Measurements from ENCODE around the gene IL21R. TPM values are rescaled to one million over a fixed set of nuclear protein-coding genes. Genes with fewer than 3 reads are reported as not detected.
"Not testable (repeated sequence)": the region's sequence is repeated elsewhere in the genome, so short reads cannot be mapped to it uniquely, and the experiment has no call there.

Gene IL21R
- total RNA-seq, 1 donor from 2014 or later, result 0.72 TPM

- DNase-seq (ENCODE audit: low spot score), result no peak
These were observed 988 bp upstream of the IL21R start for GRCh38 chr16:27400751-27401620.

- no peak for DNase-seq (ENCODE audit: low spot score)
These were observed 592 bp downstream of the IL21R start for GRCh38 chr16:27402569-27402963.

- no peak for DNase-seq (ENCODE audit: low spot score)
These were observed 1.1 kb downstream of the IL21R start for GRCh38 chr16:27402964-27403600.

GRCh38 chr16:27403601-27403992 lies 1.6 kb downstream of the IL21R start:
- no peak for DNase-seq (ENCODE audit: low spot score)

- DNase-seq (ENCODE audit: low spot score), result no peak
These were observed 2.3 kb downstream of the IL21R start for GRCh38 chr16:27404163-27404823.

GRCh38 chr16:27405546-27406451 lies 3.8 kb downstream of the IL21R start:
- no peak for DNase-seq (ENCODE audit: low spot score)

- DNase-seq (ENCODE audit: low spot score), result no peak
These were observed 4.6 kb downstream of the IL21R start for GRCh38 chr16:27406511-27407128.

GRCh38 chr16:27407133-27407532 lies 5.2 kb downstream of the IL21R start:
- no peak for DNase-seq (ENCODE audit: low spot score)

GRCh38 chr16:27408012-27408601 lies 6.1 kb downstream of the IL21R start:
- DNase-seq (ENCODE audit: low spot score), result no peak

- DNase-seq (ENCODE audit: low spot score), result no peak
These were observed 6.6 kb downstream of the IL21R start for GRCh38 chr16:27408602-27409031.

GRCh38 chr16:27409958-27410357 lies 8.0 kb downstream of the IL21R start:
- DNase-seq (ENCODE audit: low spot score), result not testable (repeated sequence)

GRCh38 chr16:27410761-27411160 lies 8.8 kb downstream of the IL21R start:
- no peak for DNase-seq (ENCODE audit: low spot score)

- no peak for DNase-seq (ENCODE audit: low spot score)
These were observed 12.0 kb downstream of the IL21R start for GRCh38 chr16:27413956-27414355.

- no peak for DNase-seq (ENCODE audit: low spot score)
These were observed 12.9 kb downstream of the IL21R start for GRCh38 chr16:27414788-27415431.

GRCh38 chr16:27417047-27417671 lies 15.2 kb downstream of the IL21R start:
- DNase-seq (ENCODE audit: low spot score), result no peak

- no peak for DNase-seq (ENCODE audit: low spot score)
These were observed 20.2 kb downstream of the IL21R start for GRCh38 chr16:27421961-27422740.

- DNase-seq (ENCODE audit: low spot score), result no peak
These were observed 23.0 kb downstream of the IL21R start for GRCh38 chr16:27424772-27425498.

GRCh38 chr16:27425961-27426360 lies 24.0 kb downstream of the IL21R start:
- no peak for DNase-seq (ENCODE audit: low spot score)

Measured in umbilical cord (tissue), 2 donors.